HepG2 (cell line): ENCODE measurements around the gene NRDE2. TPM values are rescaled to one million over a fixed set of nuclear protein-coding genes. Genes with fewer than 3 reads are reported as not detected.

Experiments used
- CHCHD3 ChIP-seq: sonication (generic); formaldehyde crosslinking; IDR thresholded peaks from 2 replicates; pipeline ENCODE4 v1.8.0; 2022; ENCODE audit warnings: mild to moderate bottlenecking, missing genetic modification reagents, moderate library complexity
- GABPB1 ChIP-seq: IDR thresholded peaks from 2 replicates; pipeline ENCODE4 v1.6.1; 2016; ENCODE audit warnings: mild to moderate bottlenecking, missing genetic modification reagents, moderate library complexity, missing compliant biosample characterization
- HOXA5 ChIP-seq: sonication (generic); formaldehyde crosslinking; IDR thresholded peaks from 2 replicates; pipeline ENCODE4 v1.4.0; 2020; ENCODE audit warnings: missing genetic modification reagents
- MEIS2 ChIP-seq: sonication (generic); formaldehyde crosslinking; IDR thresholded peaks from 2 replicates; pipeline ENCODE4 v1.9.0; 2021; ENCODE audit warnings: mild to moderate bottlenecking, missing genetic modification reagents
- NR2F1 ChIP-seq, 2 experiments: fragments of 450-650 bp in 1 of 2; formaldehyde crosslinking in 1 of 2; IDR thresholded peaks; 2 replicates each; pipeline versions ENCODE4 v1.5.0 to v1.6.1; 2016 to 2020; ENCODE audit warnings: mild to moderate bottlenecking in 1 of 2, missing compliant biosample characterization in 1 of 2, missing genetic modification reagents in 1 of 2, moderate library complexity in 1 of 2
- RBFOX2 ChIP-seq: fragments of 200-400 bp; formaldehyde crosslinking; IDR thresholded peaks from 2 replicates; pipeline ENCODE4 v1.6.1; 2017; ENCODE audit warnings: low read depth, mild to moderate bottlenecking, low read length
- SMAD1 ChIP-seq: sonication (generic); formaldehyde crosslinking; IDR thresholded peaks from 2 replicates; pipeline ENCODE4 v1.4.0; 2020; ENCODE audit warnings: missing genetic modification reagents, low read depth, mild to moderate bottlenecking, borderline replicate concordance
- WIZ ChIP-seq: sonication (generic); formaldehyde crosslinking; IDR thresholded peaks from 2 replicates; pipeline ENCODE4 v1.5.1; 2020; ENCODE audit warnings: mild to moderate bottlenecking, missing genetic modification reagents
- ZFP36 ChIP-seq: fragments of 150-350 bp; IDR thresholded peaks from 2 replicates; pipeline ENCODE4 v1.6.1; 2018; ENCODE audit warnings: borderline replicate concordance, low read length, low read depth; ENCODE audit not compliant: partially characterized antibody
- ZNF24 ChIP-seq: fragments of 450-650 bp; IDR thresholded peaks from 2 replicates; pipeline ENCODE4 v1.6.1; 2017; ENCODE audit warnings: antibody characterized with exemption, mild to moderate bottlenecking
- ZNF605 ChIP-seq: sonication (generic); formaldehyde crosslinking; IDR thresholded peaks from 2 replicates; pipeline ENCODE4 v1.8.0; 2022; ENCODE audit warnings: mild to moderate bottlenecking, missing genetic modification reagents
- ZNF709 ChIP-seq: sonication (generic); formaldehyde crosslinking; IDR thresholded peaks from 2 replicates; pipeline ENCODE4 v1.5.0; 2020; ENCODE audit warnings: mild to moderate bottlenecking, missing genetic modification reagents
- ZNF883 ChIP-seq: sonication (generic); formaldehyde crosslinking; IDR thresholded peaks from 2 replicates; pipeline ENCODE4 v1.5.1; 2020; ENCODE audit warnings: mild to moderate bottlenecking, missing genetic modification reagents; ENCODE audit errors: not compliant biosample characterization
- polyA plus RNA-seq, 8 experiments: library from polyadenylated mRNA; depleted of rRNA in 3 of 8; stranded (reverse) in 7 of 8; unstranded in 1 of 8; fragments of >200 nt; fragmentation: Illumina TruSeq in 4 of 8; extraction: Trizol in 4 of 8; gene quantifications; 2 replicates each; pipeline versions ENCODE4 v1.2.1 to v1.2.3, GENCODE V29; 2011 to 2016; ENCODE audit warnings: low read depth in 4 of 8, missing spikeins in 1 of 8, mixed read lengths in 1 of 8; ENCODE audit not compliant: insufficient read depth in 1 of 8
- total RNA-seq, 5 experiments: library from RNA; depleted of rRNA; stranded (reverse); fragments of >200 nt; fragmentation: Illumina TruSeq; extraction: Trizol; gene quantifications; 2 replicates each; pipeline ENCODE4 v1.2.3, GENCODE V29; 2016; ENCODE audit warnings: low read depth in 1 of 5
- TF ChIP-seq, protein P1 (sequence below): sonication (generic); formaldehyde crosslinking; IDR thresholded peaks from 2 replicates; pipeline ENCODE4 v1.5.1; 2020; ENCODE audit warnings: mild to moderate bottlenecking, moderate library complexity, missing genetic modification reagents
- TF ChIP-seq, protein P2 (sequence below): sonication (generic); formaldehyde crosslinking; IDR thresholded peaks from 2 replicates; pipeline ENCODE4 v1.8.1; 2022; ENCODE audit warnings: mild to moderate bottlenecking, missing genetic modification reagents
- TF ChIP-seq, protein P3 (sequence below): sonication (generic); formaldehyde crosslinking; IDR thresholded peaks from 2 replicates; pipeline ENCODE4 v1.4.0; 2020; ENCODE audit warnings: missing genetic modification reagents
- TF ChIP-seq, protein P4 (sequence below): sonication (generic); formaldehyde crosslinking; IDR thresholded peaks from 2 replicates; pipeline ENCODE4 v1.4.0; 2020; ENCODE audit warnings: missing genetic modification reagents, borderline replicate concordance
- TF ChIP-seq, protein P5 (sequence below): sonication (generic); formaldehyde crosslinking; IDR thresholded peaks from 2 replicates; pipeline ENCODE4 v1.4.0; 2020; ENCODE audit warnings: missing genetic modification reagents

NRDE2 gene
- total and polyA plus RNA-seq, 2 of the 13 experiments (the other 11 are each of a cell fraction or from before 2014, with no cell fraction given): 5.6 to 12.5 TPM

DNA sequence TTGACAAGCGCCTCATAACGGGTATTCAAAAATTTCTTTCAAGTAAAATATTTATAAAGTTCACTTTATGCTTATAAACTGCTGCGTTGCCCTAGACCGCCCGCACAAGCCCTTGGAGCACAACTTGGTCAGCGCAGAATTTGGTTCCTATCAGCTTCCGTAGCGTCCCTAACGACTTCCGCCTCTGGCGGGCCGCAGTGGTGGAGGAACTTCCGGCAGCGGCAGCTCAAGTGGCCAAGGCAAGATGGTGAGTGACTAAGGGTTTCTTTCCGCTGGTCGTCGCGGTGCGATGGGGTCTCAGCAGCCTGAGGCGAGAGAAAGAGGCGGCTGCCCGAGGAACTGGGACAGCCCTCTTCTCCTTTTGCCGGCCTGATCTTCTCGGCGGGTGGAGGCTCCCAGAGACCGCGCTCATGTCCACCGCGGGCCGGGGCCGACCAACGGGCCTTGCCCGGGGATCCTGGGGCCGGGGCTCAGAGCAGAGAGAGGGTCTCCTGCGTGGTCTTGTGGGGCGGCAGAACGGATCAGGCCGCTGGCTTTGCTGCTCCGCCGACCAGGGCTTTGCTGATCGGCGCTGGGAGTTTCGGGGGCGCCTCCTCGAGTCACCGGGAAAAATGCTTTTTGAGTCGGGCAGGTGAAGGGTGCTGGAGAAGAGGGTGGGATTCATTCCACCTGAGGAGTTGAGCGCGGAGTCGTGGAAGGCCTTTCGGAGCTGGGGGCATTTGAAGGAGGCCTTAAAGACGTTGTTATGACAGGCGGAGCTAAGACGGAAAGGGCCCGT, 75.2 kb downstream of the NRDE2 start, which contains the start of gene PSMC1 (continued):
- 0 out of 2 replicates have a peak, but pooled peaks have one; percentile 34 for TF ChIP-seq MEIS2
- TF ChIP-seq, protein P1, sequence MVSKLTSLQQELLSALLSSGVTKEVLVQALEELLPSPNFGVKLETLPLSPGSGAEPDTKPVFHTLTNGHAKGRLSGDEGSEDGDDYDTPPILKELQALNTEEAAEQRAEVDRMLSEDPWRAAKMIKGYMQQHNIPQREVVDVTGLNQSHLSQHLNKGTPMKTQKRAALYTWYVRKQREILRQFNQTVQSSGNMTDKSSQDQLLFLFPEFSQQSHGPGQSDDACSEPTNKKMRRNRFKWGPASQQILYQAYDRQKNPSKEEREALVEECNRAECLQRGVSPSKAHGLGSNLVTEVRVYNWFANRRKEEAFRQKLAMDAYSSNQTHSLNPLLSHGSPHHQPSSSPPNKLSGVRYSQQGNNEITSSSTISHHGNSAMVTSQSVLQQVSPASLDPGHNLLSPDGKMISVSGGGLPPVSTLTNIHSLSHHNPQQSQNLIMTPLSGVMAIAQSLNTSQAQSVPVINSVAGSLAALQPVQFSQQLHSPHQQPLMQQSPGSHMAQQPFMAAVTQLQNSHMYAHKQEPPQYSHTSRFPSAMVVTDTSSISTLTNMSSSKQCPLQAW (CRISPR knock-in tag): peak; percentile 45; the same call in 1 of the 2 replicates
- TF ChIP-seq SMAD1: peak; percentile 60; the same call in 1 of the 2 replicates
- peak; percentile 93 for TF ChIP-seq WIZ
- peak; percentile 24; the same call in 1 of the 2 replicates for TF ChIP-seq HOXA5 (CRISPR knock-in tag)
- TF ChIP-seq ZNF24: no peak
- peak; percentile 75 for TF ChIP-seq ZNF883 (CRISPR knock-in tag)
- 0 out of 2 replicates have a peak, but pooled peaks have one; percentile 23 for TF ChIP-seq ZNF709 (CRISPR knock-in tag)
- no peak for TF ChIP-seq NR2F1 (CRISPR knock-in tag; IDR thresholded peaks at IDR 0.05)
- TF ChIP-seq, protein P2, sequence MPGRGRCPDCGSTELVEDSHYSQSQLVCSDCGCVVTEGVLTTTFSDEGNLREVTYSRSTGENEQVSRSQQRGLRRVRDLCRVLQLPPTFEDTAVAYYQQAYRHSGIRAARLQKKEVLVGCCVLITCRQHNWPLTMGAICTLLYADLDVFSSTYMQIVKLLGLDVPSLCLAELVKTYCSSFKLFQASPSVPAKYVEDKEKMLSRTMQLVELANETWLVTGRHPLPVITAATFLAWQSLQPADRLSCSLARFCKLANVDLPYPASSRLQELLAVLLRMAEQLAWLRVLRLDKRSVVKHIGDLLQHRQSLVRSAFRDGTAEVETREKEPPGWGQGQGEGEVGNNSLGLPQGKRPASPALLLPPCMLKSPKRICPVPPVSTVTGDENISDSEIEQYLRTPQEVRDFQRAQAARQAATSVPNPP (CRISPR knock-in tag): no peak
- TF ChIP-seq ZFP36: no peak
- TF ChIP-seq, protein P3, sequence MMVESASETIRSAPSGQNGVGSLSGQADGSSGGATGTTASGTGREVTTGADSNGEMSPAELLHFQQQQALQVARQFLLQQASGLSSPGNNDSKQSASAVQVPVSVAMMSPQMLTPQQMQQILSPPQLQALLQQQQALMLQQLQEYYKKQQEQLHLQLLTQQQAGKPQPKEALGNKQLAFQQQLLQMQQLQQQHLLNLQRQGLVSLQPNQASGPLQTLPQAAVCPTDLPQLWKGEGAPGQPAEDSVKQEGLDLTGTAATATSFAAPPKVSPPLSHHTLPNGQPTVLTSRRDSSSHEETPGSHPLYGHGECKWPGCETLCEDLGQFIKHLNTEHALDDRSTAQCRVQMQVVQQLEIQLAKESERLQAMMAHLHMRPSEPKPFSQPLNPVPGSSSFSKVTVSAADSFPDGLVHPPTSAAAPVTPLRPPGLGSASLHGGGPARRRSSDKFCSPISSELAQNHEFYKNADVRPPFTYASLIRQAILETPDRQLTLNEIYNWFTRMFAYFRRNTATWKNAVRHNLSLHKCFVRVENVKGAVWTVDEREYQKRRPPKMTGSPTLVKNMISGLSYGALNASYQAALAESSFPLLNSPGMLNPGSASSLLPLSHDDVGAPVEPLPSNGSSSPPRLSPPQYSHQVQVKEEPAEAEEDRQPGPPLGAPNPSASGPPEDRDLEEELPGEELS (CRISPR knock-in tag): peak; percentile 35; the same call in 1 of the 2 replicates
- 0 out of 2 replicates have a peak, but pooled peaks have one; percentile 62 for TF ChIP-seq CHCHD3
- peak; percentile 73 for TF ChIP-seq RBFOX2
- peak; percentile 98 for TF ChIP-seq GABPB1
- TF ChIP-seq ZNF605: peak; percentile 69
- TF ChIP-seq, protein P4, sequence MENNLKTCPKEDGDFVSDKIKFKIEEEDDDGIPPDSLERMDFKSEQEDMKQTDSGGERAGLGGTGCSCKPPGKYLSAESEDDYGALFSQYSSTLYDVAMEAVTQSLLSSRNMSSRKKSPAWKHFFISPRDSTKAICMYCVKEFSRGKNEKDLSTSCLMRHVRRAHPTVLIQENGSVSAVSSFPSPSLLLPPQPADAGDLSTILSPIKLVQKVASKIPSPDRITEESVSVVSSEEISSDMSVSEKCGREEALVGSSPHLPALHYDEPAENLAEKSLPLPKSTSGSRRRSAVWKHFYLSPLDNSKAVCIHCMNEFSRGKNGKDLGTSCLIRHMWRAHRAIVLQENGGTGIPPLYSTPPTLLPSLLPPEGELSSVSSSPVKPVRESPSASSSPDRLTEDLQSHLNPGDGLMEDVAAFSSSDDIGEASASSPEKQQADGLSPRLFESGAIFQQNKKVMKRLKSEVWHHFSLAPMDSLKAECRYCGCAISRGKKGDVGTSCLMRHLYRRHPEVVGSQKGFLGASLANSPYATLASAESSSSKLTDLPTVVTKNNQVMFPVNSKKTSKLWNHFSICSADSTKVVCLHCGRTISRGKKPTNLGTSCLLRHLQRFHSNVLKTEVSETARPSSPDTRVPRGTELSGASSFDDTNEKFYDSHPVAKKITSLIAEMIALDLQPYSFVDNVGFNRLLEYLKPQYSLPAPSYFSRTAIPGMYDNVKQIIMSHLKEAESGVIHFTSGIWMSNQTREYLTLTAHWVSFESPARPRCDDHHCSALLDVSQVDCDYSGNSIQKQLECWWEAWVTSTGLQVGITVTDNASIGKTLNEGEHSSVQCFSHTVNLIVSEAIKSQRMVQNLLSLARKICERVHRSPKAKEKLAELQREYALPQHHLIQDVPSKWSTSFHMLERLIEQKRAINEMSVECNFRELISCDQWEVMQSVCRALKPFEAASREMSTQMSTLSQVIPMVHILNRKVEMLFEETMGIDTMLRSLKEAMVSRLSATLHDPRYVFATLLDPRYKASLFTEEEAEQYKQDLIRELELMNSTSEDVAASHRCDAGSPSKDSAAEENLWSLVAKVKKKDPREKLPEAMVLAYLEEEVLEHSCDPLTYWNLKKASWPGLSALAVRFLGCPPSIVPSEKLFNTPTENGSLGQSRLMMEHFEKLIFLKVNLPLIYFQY (CRISPR knock-in tag): 0 out of 2 replicates have a peak, but pooled peaks have one; percentile 19
- TF ChIP-seq, protein P5, sequence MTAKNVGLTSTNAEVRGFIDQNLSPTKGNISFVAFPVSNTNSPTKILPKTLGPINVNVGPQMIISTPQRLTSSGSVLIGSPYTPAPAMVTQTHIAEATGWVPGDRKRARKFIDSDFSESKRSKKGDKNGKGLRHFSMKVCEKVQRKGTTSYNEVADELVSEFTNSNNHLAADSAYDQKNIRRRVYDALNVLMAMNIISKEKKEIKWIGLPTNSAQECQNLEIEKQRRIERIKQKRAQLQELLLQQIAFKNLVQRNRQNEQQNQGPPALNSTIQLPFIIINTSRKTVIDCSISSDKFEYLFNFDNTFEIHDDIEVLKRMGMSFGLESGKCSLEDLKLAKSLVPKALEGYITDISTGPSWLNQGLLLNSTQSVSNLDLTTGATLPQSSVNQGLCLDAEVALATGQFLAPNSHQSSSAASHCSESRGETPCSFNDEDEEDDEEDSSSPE (CRISPR knock-in tag): peak; percentile 44; the same call in 1 of the 2 replicates
